OCI-LY7 (cell line): ENCODE measurements around the gene CHMP4B. TPM values are rescaled to one million over a fixed set of nuclear protein-coding genes. Genes with fewer than 3 reads are reported as not detected.

ENCODE experiments used
- BruUV-seq: library from RNA; stranded (reverse); fragments of 400-500 nt; replicated peaks from 2 replicates; lab custom pipeline; 2021; lab: Mats Ljungman, UMichigan
- CTCF ChIA-PET: fragments of 300-600 bp; sonication (Branson Sonifier 250); formaldehyde crosslinking; loops from one replicate; lab custom pipeline; 2022; ENCODE audit warnings: antibody characterized with exemption; ENCODE audit not compliant: unreplicated experiment; lab: Charles Lee
- POLR2A ChIA-PET: fragments of 300-600 bp; sonication (Branson Sonifier 250); formaldehyde crosslinking; loops from one replicate; lab custom pipeline; 2022; ENCODE audit warnings: antibody characterized with exemption; lab: Charles Lee
- DNase-seq: peaks from one replicate; pipeline ENCODE4 v3.0.0-alpha.2; 2015; ENCODE audit warnings: low spot score
- H2AFZ ChIP-seq: fragments of 200-600 bp; sonication (generic), shearing (Covaris generic); 2 replicates; pipeline ENCODE4 v1.6.1; 2014; ENCODE audit warnings: mild to moderate bottlenecking, antibody characterized with exemption, low read length, moderate library complexity
- H3K27ac ChIP-seq: fragments of 200-600 bp; sonication (generic); 2 replicates; pipeline ENCODE4 v1.5.1; 2014; ENCODE audit warnings: mixed run types, low read depth, mild to moderate bottlenecking, moderate library complexity, low read length, inconsistent platforms; ENCODE audit not compliant: poor library complexity, severe bottlenecking
- H3K36me3 ChIP-seq: fragments of 200-600 bp; sonication (generic); 2 replicates; pipeline ENCODE4 v1.6.1; 2014; ENCODE audit warnings: mild to moderate bottlenecking, antibody characterized with exemption, low read length, moderate library complexity, mixed read lengths; ENCODE audit not compliant: insufficient read depth
- H3K4me1 ChIP-seq: fragments of 200-600 bp; sonication (generic); 2 replicates; pipeline ENCODE4 v1.5.1; 2014; ENCODE audit warnings: mild to moderate bottlenecking, low read length; ENCODE audit not compliant: insufficient read depth, poor library complexity, severe bottlenecking
- H3K4me2 ChIP-seq: fragments of 200-600 bp; sonication (generic); 2 replicates; pipeline ENCODE4 v1.6.1; 2014; ENCODE audit warnings: mild to moderate bottlenecking, low read length
- H3K4me3 ChIP-seq: fragments of 200-600 bp; sonication (generic); 2 replicates; pipeline ENCODE4 v1.5.1; 2014; ENCODE audit warnings: mild to moderate bottlenecking, low read depth, low read length; ENCODE audit not compliant: poor library complexity, severe bottlenecking
- H3K79me2 ChIP-seq: fragments of 200-600 bp; sonication (generic); 2 replicates; pipeline ENCODE4 v1.6.1; 2016; ENCODE audit warnings: low read depth, mild to moderate bottlenecking, low read length, moderate library complexity, mixed read lengths; ENCODE audit not compliant: insufficient read depth
- H3K9me2 ChIP-seq: fragments of 200-600 bp; sonication (generic); 2 replicates; pipeline ENCODE4 v1.6.1; 2016; ENCODE audit warnings: mild to moderate bottlenecking, low read length, mixed read lengths; ENCODE audit not compliant: insufficient read depth
- H3K9me3 ChIP-seq: fragments of 200-600 bp; sonication (generic); 2 replicates; pipeline ENCODE4 v1.6.1; 2014; ENCODE audit warnings: mild to moderate bottlenecking, mixed run types, low read length, mixed read lengths
- H4K20me1 ChIP-seq: fragments of 200-600 bp; sonication (generic); 2 replicates; pipeline ENCODE4 v1.6.1; 2014; ENCODE audit warnings: mild to moderate bottlenecking, antibody characterized with exemption, low read length, moderate library complexity, mixed read lengths; ENCODE audit not compliant: insufficient read depth
- CTCF ChIP-seq: fragments of 200-600 bp; sonication (generic); conservative IDR thresholded peaks from 2 replicates; pipeline ENCODE4 v1.5.1; 2014; ENCODE audit warnings: mild to moderate bottlenecking, antibody characterized with exemption, low read length, moderate library complexity, mixed read lengths
- EZH2phosphoT487 ChIP-seq: fragments of 200-600 bp; sonication (generic); IDR thresholded peaks from 2 replicates; pipeline ENCODE4 v1.6.1; 2018; ENCODE audit warnings: low read depth, borderline replicate concordance, mild to moderate bottlenecking, mixed run types, antibody characterized with exemption, low read length, moderate library complexity, mixed read lengths
- intact Hi-C: fragments of 100-400 bp; cut with micrococcal nuclease; formaldehyde crosslinking; loops from one replicate; pipeline ENCODE4 v1.10.0; 2022; ENCODE audit not compliant: unreplicated experiment
- total RNA-seq, 2 experiments: library from RNA; depleted of rRNA in 1 of 2; stranded (reverse); fragments of >200 nt in 1 of 2; shearing (Covaris generic) in 1 of 2; gene quantifications; 2 replicates each; pipeline ENCODE4 v1.2.3, GENCODE V29; 2014 to 2022

Gene CHMP4B
- total RNA-seq, 2 experiments from 2014 or later: 32.4 to 84.2 TPM

DNA sequence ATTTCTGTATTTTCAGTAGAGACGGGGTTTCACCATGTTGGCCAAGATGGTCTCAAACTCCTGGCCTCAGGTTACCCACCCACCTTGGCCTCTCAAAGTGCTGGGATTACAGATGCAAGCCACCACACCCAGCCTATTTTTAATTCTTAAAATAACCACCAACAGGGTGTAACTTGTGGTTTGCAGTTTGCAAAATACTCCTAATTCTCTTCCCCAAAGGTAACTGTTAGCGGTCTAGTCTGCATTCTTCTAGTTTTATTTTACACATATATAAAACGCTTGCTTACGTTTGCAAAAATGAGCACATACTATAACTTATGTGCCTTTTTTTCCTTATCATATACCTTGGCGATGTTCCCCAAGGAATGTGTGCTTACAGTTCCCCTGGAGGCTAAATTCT, 25.6 kb upstream of the CHMP4B start:
- intact Hi-C loops: no loop called here
- H3K27ac ChIP-seq: no peak overlapping the region
- peaks cover 30% of the 10 kb centered on the region for H3K4me1 ChIP-seq
- H3K4me3 ChIP-seq: no peak overlapping the region
- H3K79me2 ChIP-seq: no peaks in the 10 kb centered on the region
- no TSS peak for BruUV-seq
- H3K9me3 ChIP-seq: no peaks in the 10 kb centered on the region
- H3K4me2 ChIP-seq: 0 out of 2 replicates have a peak overlapping the region, but pooled peaks have one; percentile 11
- POLR2A ChIA-PET: no interaction called here
- H3K9me2 ChIP-seq: no peaks in the 10 kb centered on the region
- no peak overlapping the region for H2AFZ ChIP-seq
- H3K36me3 ChIP-seq: no peaks in the 10 kb centered on the region
- TF ChIP-seq CTCF: no peak
- TF ChIP-seq EZH2phosphoT487: no peak
- H4K20me1 ChIP-seq: no peaks in the 10 kb centered on the region
- DNase-seq: no peak
- CTCF ChIA-PET: no interaction called here

DNA sequence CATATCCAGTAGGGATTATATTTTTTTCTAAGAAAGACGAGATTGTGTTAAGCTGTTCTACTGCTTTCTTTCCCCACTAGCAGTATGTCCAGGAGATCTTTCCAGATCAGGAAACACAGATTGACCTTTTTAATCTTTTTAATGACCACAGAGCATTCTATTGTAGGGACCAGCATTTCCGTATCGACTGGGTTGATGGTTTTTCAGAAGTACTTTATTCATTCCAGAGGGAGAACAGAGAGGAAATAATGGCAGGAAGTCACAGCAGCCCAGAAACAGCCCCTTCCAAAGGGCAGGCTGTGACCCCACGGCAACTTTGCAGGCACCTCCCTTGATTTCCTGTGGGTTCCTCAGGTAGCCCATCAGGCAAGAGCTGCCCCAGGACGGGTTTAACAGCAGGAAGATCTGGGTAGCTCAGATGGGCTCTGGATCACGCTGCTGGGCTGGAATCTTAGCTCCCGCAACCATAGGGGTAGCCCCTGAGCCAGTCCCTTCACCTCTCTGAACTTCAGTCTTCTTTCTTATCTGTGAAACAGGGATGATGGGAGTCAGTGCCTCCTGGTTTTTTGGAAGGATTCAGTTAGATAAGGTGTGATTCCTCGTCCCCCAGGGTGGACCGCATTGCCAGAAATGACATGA, 23.8 kb upstream of the CHMP4B start:
- no TSS peak for BruUV-seq
- Histone ChIP-seq H4K20me1 (no peaks in the 10 kb centered on the region), H3K4me3 (no peak overlapping the region), H3K4me1 (peaks cover 21% of the 10 kb centered on the region), H3K9me2 (no peaks in the 10 kb centered on the region), H3K27ac (no peak overlapping the region), H3K9me3 (no peaks in the 10 kb centered on the region), H2AFZ (peak overlapping the region; percentile 19; the same call in 1 of the 2 replicates), H3K79me2 (no peaks in the 10 kb centered on the region), H3K4me2 (no peak overlapping the region), H3K36me3 (no peaks in the 10 kb centered on the region)
- CTCF ChIA-PET: no interaction called here
- POLR2A ChIA-PET: interaction anchor here (1.4 kb wide), 1 partner anchor 8 kb away, joined by 3 read pairs; no protein-coding TSS in a partner anchor
- intact Hi-C loops: no loop called here
- no peak for TF ChIP-seq CTCF
- TF ChIP-seq EZH2phosphoT487: no peak
- DNase-seq: no peak

- ChIA-PET CTCF (no interaction called here), POLR2A (interaction anchor here (0.5 to 1.4 kb wide), 2 partner anchors 9 to 43 kb away, joined by 3 to 6 read pairs; no protein-coding TSS in a partner anchor)
- DNase-seq: no peak
These were observed 22.6 kb upstream of the CHMP4B start for GRCh38 chr20:33788351-33789049.

More at GRCh38 chr20:33788351-33789049, 22.6 kb upstream of the CHMP4B start:
- Histone ChIP-seq H4K20me1 (no peaks in the 10 kb centered on the region), H3K4me3 (no peak overlapping the region), H3K9me3 (no peaks in the 10 kb centered on the region), H3K9me2 (no peaks in the 10 kb centered on the region), H3K4me1 (peaks cover 17% of the 10 kb centered on the region), H3K79me2 (no peaks in the 10 kb centered on the region), H3K36me3 (no peaks in the 10 kb centered on the region), H2AFZ (no peak overlapping the region), H3K4me2 (no peak overlapping the region), H3K27ac (no peak overlapping the region)
- BruUV-seq: no TSS peak
- no peak for TF ChIP-seq EZH2phosphoT487
- intact Hi-C loops: no loop called here
